Dermis blood vessel endothelial cell (primary cell): ENCODE data around the gene STX16. TPM values are rescaled to one million over a fixed set of nuclear protein-coding genes. Genes with fewer than 3 reads are reported as not detected.
A peak's percentile ranks its signal among the peaks of the same experiment; 100 is the strongest.
"Not testable (repeated sequence)": the region's sequence is repeated elsewhere in the genome, so short reads cannot be mapped to it uniquely, and the experiment has no call there.

Experiments used
- DNase-seq: peaks from one replicate; pipeline ENCODE4 v3.0.0; 2010
- total RNA-seq: library from RNA; depleted of rRNA; stranded (reverse); fragments of >200 nt; gene quantifications from 2 replicates; pipeline ENCODE4 v1.2.3, GENCODE V29; 2014

STX16 gene
- total RNA-seq, 1 donor from 2014 or later, result 36.4 TPM

- DNase-seq, result no peak
These were observed 13.4 kb upstream of the STX16 start for GRCh38 chr20:58637466-58638213.

DNA sequence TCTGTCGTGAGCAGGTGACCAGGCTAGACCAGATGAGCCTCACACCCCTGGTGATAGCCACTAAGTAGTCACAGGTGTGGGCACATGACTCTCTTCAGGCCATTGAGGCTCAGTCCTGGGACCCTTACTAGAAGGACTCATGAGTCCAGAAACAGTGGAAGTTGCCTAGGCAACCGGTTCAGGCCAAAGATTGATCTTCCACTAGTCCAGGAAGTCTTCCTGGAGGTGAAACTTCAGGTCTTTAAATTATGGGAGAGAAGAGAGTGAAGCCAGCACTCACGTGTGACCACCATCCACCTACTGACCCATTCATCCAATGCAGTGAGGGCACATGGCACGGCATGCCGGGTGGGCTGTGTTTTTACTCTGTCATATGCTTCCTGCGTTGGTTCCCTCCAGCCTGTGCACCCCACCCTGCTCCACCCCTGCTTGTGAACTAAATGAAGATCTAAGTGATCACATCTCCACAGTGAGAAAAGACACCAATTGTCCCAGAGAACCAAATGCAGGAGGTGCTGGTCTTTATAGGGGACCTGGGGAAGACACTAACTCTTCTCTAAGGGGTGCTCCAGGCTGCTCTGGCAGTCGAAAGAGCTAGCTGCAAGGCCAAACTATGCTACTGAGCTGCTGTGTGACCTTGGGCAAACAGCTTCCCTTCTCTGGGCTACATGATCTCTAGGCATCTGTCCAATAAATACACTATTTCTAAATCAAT is 12.5 kb upstream of the STX16 start:
- no peak for DNase-seq

DNA sequence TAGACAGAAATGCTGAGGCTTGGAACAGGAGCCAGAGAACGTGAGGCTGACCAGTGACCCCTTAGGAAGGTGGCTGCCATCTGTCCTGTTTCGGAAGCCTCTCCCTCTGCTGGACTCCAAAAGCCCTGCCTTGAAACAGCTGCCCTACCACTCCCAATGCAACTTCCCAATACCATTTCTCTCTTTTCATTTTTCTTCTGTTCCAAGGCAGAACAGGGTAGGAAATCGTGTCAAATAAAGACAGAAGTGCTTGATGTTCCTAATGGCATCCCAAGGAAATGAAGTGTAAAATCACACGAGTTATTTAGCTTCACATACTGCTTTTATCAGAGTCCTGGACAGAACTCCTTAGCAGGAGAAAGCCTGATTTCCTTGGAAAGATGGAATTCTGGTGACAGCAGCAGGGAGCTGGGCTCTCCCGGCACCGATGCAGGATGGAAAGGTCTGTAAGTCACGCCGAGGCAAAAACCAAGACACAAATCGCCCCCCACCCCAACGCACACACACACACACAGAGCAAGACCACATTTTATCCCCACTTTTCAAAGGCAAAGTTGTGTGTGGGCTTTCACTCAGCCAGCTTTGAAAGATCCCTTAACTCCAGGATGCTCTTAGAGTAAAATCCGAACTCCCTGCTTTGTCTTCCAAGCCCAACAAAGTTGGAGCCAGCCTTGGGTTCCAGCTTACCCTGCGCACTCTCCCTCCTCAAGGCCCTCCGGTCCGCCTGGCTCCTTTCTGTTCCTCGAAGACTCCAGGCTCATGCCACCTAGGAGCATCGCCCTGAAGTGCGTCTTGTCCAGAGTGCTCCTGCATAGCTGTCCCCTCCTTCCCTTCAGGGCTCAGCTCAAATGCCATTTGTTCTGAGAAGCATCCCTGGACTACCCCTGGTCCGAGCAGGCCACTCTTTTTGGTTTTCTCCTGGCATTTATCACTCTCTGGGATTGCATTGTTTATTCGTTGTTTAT is 11.6 kb upstream of the STX16 start:
- no peak for DNase-seq

- DNase-seq, result no peak
These were observed 10.6 kb upstream of the STX16 start for GRCh38 chr20:58640446-58640845.

DNA sequence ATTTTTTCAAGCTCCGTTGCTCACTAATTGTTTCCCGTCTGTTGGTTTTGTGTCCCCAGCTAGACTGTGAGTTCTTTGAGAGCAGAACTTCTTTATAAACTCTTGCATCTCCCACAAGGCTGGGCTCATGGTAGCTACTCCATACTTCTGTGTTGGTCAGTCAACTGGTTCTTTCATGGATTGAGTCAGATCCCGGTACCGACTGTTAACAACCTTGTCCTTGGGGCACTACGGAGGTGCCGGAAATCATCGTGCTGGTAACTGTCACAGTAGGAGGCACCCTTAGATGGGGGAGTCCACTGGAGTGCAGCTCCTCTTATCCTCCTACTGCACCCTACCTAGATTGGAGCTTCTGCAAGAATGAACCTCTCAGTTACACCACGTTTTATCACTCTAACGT is 8.6 kb upstream of the STX16 start:
- DNase-seq, result no peak

GRCh38 chr20:58642896-58643295 is 8.2 kb upstream of the STX16 start:
- not testable (repeated sequence) for DNase-seq

DNA sequence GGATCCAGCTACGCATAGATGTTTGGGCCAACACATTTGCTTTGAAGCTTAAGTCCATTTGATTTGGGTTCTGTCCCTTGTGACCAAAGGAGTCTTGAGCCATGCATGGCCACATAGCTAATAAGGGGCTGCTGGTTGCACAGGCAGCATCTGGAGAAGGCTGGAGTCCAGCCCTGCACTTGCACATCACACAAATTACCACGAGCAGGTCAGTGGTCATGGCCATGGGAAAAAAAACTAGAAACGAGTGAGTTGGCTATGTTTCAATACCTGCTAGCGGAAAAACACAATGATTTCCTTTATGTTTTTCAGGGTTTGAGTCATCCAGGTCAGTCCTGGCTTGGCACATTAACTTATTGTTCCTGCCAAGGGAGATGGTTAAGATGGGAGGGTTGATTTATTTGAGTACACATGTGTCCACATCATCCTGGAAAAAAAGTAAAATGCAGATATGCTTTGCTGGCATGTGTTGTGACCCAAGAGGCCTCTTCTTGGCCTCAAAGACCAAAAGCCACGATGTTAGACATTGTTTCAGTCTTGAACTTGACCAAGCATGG is 5.6 kb upstream of the STX16 start:
- DNase-seq, result peak; percentile 89

GRCh38 chr20:58646257-58646656 is 4.8 kb upstream of the STX16 start:
- DNase-seq, result no peak

DNA sequence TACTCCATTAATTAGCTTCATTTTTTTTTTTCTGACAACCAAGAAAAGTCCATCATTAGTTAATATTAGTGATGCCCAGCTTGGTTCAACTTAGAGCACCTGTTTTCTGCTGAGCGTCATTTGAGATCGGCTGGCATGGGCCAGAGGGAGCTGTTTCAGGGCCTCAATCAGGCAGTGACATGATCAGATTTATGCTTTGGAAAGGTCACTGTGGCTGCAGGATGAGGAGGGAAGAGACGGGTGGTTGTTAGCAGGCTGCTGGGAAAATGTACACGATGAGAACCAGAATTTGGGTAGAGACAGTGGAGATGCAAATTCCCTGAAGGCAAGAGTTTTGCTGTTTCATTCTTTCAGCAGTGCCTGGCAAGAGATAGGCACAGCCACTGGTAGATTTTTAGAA is 4.4 kb upstream of the STX16 start:
- DNase-seq, result no peak

- no peak for DNase-seq
These were observed 3.8 kb upstream of the STX16 start for GRCh38 chr20:58647162-58647795.

- DNase-seq, result peak; percentile 77
These were observed 3.1 kb upstream of the STX16 start for GRCh38 chr20:58647796-58648501.

DNA sequence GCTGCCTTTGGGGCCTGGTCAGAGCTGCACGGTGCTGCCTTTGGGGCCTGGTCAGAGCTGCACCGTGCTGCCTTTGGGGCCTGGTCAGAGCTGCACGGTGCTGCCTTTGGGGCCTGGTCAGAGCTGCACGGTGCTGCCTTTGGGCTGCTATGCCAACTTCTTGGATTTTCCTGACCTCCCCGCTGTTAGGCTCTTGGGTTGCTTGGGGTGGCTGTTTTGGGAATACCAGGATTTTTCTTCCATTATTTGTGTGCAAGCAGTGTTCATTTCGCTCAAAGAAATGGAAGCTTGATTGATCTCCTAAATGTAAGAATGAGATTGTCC is 2.6 kb upstream of the STX16 start:
- DNase-seq, result not testable (repeated sequence)

DNA sequence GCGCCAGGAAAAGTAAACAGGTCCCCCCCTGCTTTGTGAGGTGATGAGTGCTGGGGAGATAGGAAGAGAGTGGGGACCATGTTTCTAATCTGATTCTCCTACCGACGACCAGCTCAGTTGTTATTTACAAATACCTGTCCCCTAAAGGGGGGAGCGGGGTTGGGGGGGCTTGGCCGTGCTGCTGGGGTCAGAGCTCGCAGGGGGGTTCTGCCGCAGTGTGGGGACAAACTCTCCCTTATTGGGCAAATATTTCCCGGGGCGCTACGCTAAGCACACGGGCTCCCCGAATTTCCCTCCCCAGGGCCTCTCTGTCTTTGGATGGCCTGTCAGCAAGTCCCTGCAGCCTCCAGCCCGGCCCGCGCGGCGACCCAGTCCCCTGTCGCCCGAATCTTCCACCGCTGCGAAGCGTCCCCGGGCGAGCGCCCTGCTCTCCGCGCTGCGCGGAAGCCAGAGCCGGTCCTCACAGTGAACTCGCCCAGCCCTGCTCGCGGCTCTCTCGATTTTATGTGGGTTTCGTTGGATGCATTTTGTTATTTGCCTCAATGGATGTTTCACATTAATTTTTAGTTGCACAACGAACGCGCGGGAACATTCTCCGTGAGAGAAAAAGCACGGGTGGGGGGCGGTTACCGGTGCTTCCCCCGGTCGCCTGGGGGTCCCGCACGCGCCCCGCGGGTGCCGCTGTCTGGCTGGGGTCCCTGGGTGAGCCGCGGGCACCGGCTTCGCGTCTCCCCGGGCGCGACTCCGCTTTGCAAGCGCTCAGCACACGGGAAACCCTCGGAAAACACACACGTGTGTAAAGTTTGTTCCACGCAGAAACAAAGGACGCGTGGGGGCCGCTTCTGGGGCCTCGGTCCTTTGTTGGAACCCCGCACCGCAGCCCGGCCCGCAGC is 1.5 kb upstream of the STX16 start:
- peak; percentile 36 for DNase-seq

GRCh38 chr20:58650181-58650775 is 805 bp upstream of the STX16 start:
- DNase-seq, result no peak

DNA sequence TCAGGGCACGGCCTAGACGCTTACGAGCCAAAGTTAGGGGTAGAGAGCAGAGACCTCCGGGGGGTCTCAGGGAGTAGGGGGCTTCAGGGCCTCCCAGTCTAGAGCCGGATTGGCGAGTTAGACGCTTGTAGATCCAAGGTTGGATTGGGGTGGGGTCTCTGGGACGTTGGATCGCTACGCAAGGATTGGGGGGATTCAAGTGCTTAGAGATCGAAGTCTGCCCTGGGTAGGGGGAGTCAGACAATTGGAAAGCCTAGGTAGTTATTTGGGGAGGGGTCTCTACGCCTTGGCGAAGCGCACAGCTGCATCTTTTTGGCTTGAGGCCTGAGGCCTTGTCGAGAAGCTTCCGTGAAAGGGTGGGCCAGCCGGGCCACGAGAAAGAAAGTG is 469 bp downstream of the STX16 start:
- no peak for DNase-seq

DNA sequence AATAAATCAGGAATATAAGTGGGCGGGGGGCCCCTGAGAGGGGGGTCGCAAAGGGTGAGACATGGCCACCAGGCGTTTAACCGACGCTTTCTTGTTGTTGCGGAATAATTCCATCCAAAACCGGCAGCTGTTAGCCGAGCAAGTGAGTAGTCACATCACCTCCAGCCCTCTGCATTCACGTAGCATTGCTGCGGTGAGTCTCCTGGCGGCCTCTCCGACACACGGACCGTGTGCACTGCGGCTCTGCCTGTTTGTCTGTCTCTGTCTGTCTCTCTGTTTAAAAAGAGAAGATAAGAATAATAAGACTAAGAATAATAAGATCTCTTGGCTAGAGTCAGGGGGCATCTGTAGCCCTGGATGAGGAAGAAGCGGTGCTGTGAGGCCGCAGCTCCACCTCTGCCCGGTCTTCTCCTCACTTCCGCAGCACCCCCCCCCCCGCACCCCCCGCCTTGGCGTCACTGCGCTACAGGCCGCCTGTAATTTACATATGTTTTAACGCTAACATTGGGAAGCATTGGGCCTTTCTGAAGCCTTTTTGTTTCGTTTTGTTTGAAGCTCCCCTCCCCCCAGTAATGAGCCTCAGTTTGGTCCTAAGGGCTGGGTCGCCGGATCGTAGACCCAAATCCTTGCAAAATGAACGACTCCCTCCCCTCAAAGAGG is 993 bp downstream of the STX16 start:
- DNase-seq, result peak; percentile 81

- DNase-seq, result peak; percentile 33
These were observed 1.7 kb downstream of the STX16 start for GRCh38 chr20:58652606-58653294.

GRCh38 chr20:58654337-58654736 is 3.3 kb downstream of the STX16 start:
- DNase-seq, result no peak
